DMS53 (cell line): ENCODE results near the gene LHPP.

Source experiments
- DNase-seq: peaks from one replicate; lab custom pipeline; 2025; lab: John Stamatoyannopoulos, UW

LHPP gene

GRCh38 chr10:124595143-124595883, 133.7 kb downstream of the LHPP start:
- DNase-seq = no peak

- no peak for DNase-seq
Observed at GRCh38 chr10:124596116-124596785, 134.6 kb downstream of the LHPP start.

GRCh38 chr10:124596962-124597845, 135.6 kb downstream of the LHPP start:
- DNase-seq = peak; percentile 73

GRCh38 chr10:124597846-124598165, 136.2 kb downstream of the LHPP start:
- DNase-seq = no peak

GRCh38 chr10:124598196-124598595, 136.6 kb downstream of the LHPP start:
- no peak for DNase-seq

- no peak for DNase-seq
Observed at GRCh38 chr10:124598773-124599587, 137.4 kb downstream of the LHPP start.

GRCh38 chr10:124599588-124600050, 138.0 kb downstream of the LHPP start:
- DNase-seq = no peak

GRCh38 chr10:124600051-124600880, 138.6 kb downstream of the LHPP start:
- DNase-seq = no peak

- DNase-seq = no peak
Observed at GRCh38 chr10:124601016-124601415, 139.4 kb downstream of the LHPP start.

GRCh38 chr10:124601431-124602120, 140.0 kb downstream of the LHPP start:
- DNase-seq = no peak

GRCh38 chr10:124602121-124602561, 140.5 kb downstream of the LHPP start:
- DNase-seq = no peak

- DNase-seq = no peak
Observed at GRCh38 chr10:124602646-124603365, 141.2 kb downstream of the LHPP start.

GRCh38 chr10:124603376-124604213, 142.0 kb downstream of the LHPP start:
- no peak for DNase-seq

- DNase-seq = no peak
Observed at GRCh38 chr10:124604214-124605000, 142.8 kb downstream of the LHPP start.

GRCh38 chr10:124605001-124605370, 143.4 kb downstream of the LHPP start:
- no peak for DNase-seq

- no peak for DNase-seq
Observed at GRCh38 chr10:124605481-124605855, 143.8 kb downstream of the LHPP start.

GRCh38 chr10:124605856-124606812, 144.5 kb downstream of the LHPP start:
- DNase-seq = no peak
